SIG-M5 treated with dmso at 0.1 percent for 504 hours (cell line): Measurements from ENCODE around the gene ARHGEF37.

ENCODE experiments used
- DNase-seq: peaks from one replicate; lab custom pipeline; 2025; ENCODE audit not compliant: unreplicated experiment; lab: John Stamatoyannopoulos, UW

The ARHGEF37 gene

GRCh38 chr5:149623473-149623872 lies 42.2 kb downstream of the ARHGEF37 start:
- DNase-seq, result no peak

- DNase-seq, result no peak
Measured at GRCh38 chr5:149627070-149627469, 45.8 kb downstream of the ARHGEF37 start.

- no peak for DNase-seq
Measured at GRCh38 chr5:149628221-149628620, 46.9 kb downstream of the ARHGEF37 start.

- DNase-seq, result no peak
Measured at GRCh38 chr5:149628846-149629388, 47.6 kb downstream of the ARHGEF37 start.

GRCh38 chr5:149629421-149629820 lies 48.1 kb downstream of the ARHGEF37 start:
- no peak for DNase-seq

GRCh38 chr5:149630337-149630736 lies 49.0 kb downstream of the ARHGEF37 start:
- no peak for DNase-seq

GRCh38 chr5:149631506-149631905 lies 50.2 kb downstream of the ARHGEF37 start:
- no peak for DNase-seq

- DNase-seq, result no peak
Measured at GRCh38 chr5:149632311-149633251, 51.3 kb downstream of the ARHGEF37 start.

GRCh38 chr5:149633476-149634350 lies 52.4 kb downstream of the ARHGEF37 start:
- DNase-seq, result no peak

GRCh38 chr5:149635394-149635793 lies 54.1 kb downstream of the ARHGEF37 start:
- DNase-seq, result no peak

GRCh38 chr5:149636191-149636860 lies 55.0 kb downstream of the ARHGEF37 start:
- no peak for DNase-seq

GRCh38 chr5:149636861-149637246 lies 55.6 kb downstream of the ARHGEF37 start:
- DNase-seq, result peak; percentile 61

GRCh38 chr5:149638136-149638535 lies 56.8 kb downstream of the ARHGEF37 start:
- DNase-seq, result no peak

GRCh38 chr5:149638546-149639241 lies 57.4 kb downstream of the ARHGEF37 start:
- no peak for DNase-seq

GRCh38 chr5:149639737-149640136 lies 58.4 kb downstream of the ARHGEF37 start:
- no peak for DNase-seq

- DNase-seq, result no peak
Measured at GRCh38 chr5:149640350-149640999, 59.2 kb downstream of the ARHGEF37 start.

GRCh38 chr5:149641000-149641576 lies 59.8 kb downstream of the ARHGEF37 start:
- DNase-seq, result no peak

GRCh38 chr5:149641600-149641999 lies 60.3 kb downstream of the ARHGEF37 start:
- DNase-seq, result no peak

GRCh38 chr5:149643781-149644180 lies 62.5 kb downstream of the ARHGEF37 start:
- no peak for DNase-seq
